ENCODE results near the gene TP53TG3F.
"Not testable (repeated sequence)": the region's sequence is repeated elsewhere in the genome, so short reads cannot be mapped to it uniquely, and the experiment has no call there.

Gene TP53TG3F

GRCh38 chr16:33459312-33459711 is at the start of gene TP53TG3F:
TP53TG3F (plus strand) TSS chr16:33459612; CDS start chr16:33459680, 68 bp downstream.
- not testable (repeated sequence) for H3K9ac ChIP-seq (ENCODE audit: low read length); H3K27me3 ChIP-seq (ENCODE audit: control insufficient read depth in 1 of 2, insufficient read depth in 2 of 2, low read length in 2 of 2); H3K9me3 ChIP-seq (ENCODE audit: low read length); H3K36me3 ChIP-seq (ENCODE audit: insufficient read depth, low read length); H3K4me3 ChIP-seq (ENCODE audit: low read depth in 1 of 2, low read length in 2 of 2); H3K27ac ChIP-seq (ENCODE audit: low read depth, low read length); H3K4me1 ChIP-seq (ENCODE audit: insufficient read depth, low read length)

GRCh38 chr16:33491611-33492010 is 32.2 kb downstream of the TP53TG3F start:
- not testable (repeated sequence) for H3K36me3 ChIP-seq (ENCODE audit: insufficient read depth, low read length); H3K27ac ChIP-seq (ENCODE audit: low read depth, low read length); H3K9me3 ChIP-seq (ENCODE audit: low read length); H3K4me1 ChIP-seq (ENCODE audit: insufficient read depth, low read length); H3K4me3 ChIP-seq (ENCODE audit: low read depth in 1 of 2, low read length in 2 of 2); H3K9ac ChIP-seq (ENCODE audit: low read length); H3K27me3 ChIP-seq (ENCODE audit: control insufficient read depth in 1 of 2, insufficient read depth in 2 of 2, low read length in 2 of 2)

GRCh38 chr16:33507231-33507630 is 47.8 kb downstream of the TP53TG3F start:
- not testable (repeated sequence) for H3K27me3 ChIP-seq (ENCODE audit: control insufficient read depth in 1 of 2, insufficient read depth in 2 of 2, low read length in 2 of 2); H3K9ac ChIP-seq (ENCODE audit: low read length); H3K27ac ChIP-seq (ENCODE audit: low read depth, low read length); H3K4me3 ChIP-seq (ENCODE audit: low read depth in 1 of 2, low read length in 2 of 2); H3K9me3 ChIP-seq (ENCODE audit: low read length); H3K36me3 ChIP-seq (ENCODE audit: insufficient read depth, low read length); H3K4me1 ChIP-seq (ENCODE audit: insufficient read depth, low read length)

- H3K9ac ChIP-seq (ENCODE audit: low read length); H3K4me3 ChIP-seq (ENCODE audit: low read depth in 1 of 2, low read length in 2 of 2); H3K27ac ChIP-seq (ENCODE audit: low read depth, low read length); H3K9me3 ChIP-seq (ENCODE audit: low read length); H3K4me1 ChIP-seq (ENCODE audit: insufficient read depth, low read length); H3K36me3 ChIP-seq (ENCODE audit: insufficient read depth, low read length); H3K27me3 ChIP-seq (ENCODE audit: control insufficient read depth in 1 of 2, insufficient read depth in 2 of 2, low read length in 2 of 2): not testable (repeated sequence)
Observed at GRCh38 chr16:33509070-33509469, 49.7 kb downstream of the TP53TG3F start.

- not testable (repeated sequence) for H3K27ac ChIP-seq (ENCODE audit: low read depth, low read length); H3K4me3 ChIP-seq (ENCODE audit: low read depth in 1 of 2, low read length in 2 of 2); H3K27me3 ChIP-seq (ENCODE audit: control insufficient read depth in 1 of 2, insufficient read depth in 2 of 2, low read length in 2 of 2); H3K4me1 ChIP-seq (ENCODE audit: insufficient read depth, low read length); H3K9me3 ChIP-seq (ENCODE audit: low read length); H3K36me3 ChIP-seq (ENCODE audit: insufficient read depth, low read length); H3K9ac ChIP-seq (ENCODE audit: low read length)
Observed at GRCh38 chr16:33509906-33510305, 50.5 kb downstream of the TP53TG3F start.

All from muscle layer of colon (tissue), 2 donors.